ENCODE measurements around the gene KPNA6. TPM values are rescaled to one million over a fixed set of nuclear protein-coding genes. Genes with fewer than 3 reads are reported as not detected.

The KPNA6 gene
- total and polyA plus RNA-seq, 9 of the 15 experiments (the other 6 are each of a cell fraction or from before 2014, with no cell fraction given): 20.1 to 54.6 (median 32.2) TPM

DNA sequence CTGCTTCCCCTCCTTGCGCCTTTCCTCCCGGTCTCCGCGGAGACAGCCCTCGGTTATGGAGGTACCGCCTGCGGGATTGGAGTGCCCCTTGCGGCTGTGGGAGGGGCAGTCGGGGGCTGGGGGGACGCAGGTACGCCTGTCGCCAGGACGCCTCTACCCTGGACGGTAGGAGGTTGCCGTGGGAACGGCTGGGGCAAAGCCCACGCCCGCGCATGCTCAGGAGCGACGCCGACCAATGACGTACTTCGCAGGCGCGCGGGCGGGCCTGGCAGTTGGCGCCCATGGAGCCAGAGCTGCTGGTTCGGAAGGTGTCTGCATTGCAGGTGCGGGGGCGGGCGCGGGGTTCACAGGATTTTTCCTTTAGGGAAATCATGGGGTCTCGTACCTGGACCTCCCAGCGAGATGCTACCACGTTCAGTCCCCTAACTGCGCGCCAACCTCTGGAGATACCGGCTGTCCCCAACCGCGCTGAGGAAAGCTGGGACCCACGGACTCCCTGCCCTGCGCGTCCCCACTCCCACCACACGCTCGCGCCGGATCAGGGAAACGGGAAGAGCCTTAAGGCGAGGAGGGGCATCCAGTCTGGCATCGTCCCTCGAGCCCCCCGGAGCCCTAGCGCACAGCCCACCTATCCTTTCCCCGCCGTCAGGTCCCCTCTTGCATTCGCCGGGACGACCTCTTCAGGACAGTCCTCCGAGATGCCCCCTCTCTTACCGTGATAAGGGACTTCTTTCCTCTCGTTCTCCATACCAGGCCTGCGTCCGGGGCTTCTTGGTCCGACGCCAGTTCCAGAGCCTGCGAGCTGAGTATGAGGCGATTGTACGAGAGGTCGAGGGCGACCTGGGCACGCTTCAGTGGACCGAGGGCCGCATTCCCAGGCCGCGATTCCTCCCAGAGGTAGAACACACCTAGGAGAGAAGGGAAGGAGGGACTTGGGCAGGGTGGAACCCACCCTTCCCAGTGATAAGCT, 97.8 kb downstream of the KPNA6 start, which contains the start of gene IQCC (continued):
- TF ChIP-seq, protein P1, sequence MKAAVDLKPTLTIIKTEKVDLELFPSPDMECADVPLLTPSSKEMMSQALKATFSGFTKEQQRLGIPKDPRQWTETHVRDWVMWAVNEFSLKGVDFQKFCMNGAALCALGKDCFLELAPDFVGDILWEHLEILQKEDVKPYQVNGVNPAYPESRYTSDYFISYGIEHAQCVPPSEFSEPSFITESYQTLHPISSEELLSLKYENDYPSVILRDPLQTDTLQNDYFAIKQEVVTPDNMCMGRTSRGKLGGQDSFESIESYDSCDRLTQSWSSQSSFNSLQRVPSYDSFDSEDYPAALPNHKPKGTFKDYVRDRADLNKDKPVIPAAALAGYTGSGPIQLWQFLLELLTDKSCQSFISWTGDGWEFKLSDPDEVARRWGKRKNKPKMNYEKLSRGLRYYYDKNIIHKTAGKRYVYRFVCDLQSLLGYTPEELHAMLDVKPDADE (conservative IDR thresholded peaks at IDR 0.05; ENCODE audit: control insufficient read depth, low read depth, low read length): peak; percentile 74; the same call in 1 of the 2 replicates
- TF ChIP-seq SMAD1 (IDR thresholded peaks at IDR 0.05; ENCODE audit: low read depth, low read length, partially characterized antibody): no peak
- TF ChIP-seq, protein P2, sequence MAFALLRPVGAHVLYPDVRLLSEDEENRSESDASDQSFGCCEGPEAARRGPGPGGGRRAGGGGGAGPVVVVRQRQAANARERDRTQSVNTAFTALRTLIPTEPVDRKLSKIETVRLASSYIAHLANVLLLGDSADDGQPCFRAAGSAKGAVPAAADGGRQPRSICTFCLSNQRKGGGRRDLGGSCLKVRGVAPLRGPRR (CRISPR knock-in tag; IDR thresholded peaks at IDR 0.05): no peak
- TF ChIP-seq MECOM (CRISPR knock-in tag; IDR thresholded peaks at IDR 0.05): no peak
- TF ChIP-seq, protein P3, sequence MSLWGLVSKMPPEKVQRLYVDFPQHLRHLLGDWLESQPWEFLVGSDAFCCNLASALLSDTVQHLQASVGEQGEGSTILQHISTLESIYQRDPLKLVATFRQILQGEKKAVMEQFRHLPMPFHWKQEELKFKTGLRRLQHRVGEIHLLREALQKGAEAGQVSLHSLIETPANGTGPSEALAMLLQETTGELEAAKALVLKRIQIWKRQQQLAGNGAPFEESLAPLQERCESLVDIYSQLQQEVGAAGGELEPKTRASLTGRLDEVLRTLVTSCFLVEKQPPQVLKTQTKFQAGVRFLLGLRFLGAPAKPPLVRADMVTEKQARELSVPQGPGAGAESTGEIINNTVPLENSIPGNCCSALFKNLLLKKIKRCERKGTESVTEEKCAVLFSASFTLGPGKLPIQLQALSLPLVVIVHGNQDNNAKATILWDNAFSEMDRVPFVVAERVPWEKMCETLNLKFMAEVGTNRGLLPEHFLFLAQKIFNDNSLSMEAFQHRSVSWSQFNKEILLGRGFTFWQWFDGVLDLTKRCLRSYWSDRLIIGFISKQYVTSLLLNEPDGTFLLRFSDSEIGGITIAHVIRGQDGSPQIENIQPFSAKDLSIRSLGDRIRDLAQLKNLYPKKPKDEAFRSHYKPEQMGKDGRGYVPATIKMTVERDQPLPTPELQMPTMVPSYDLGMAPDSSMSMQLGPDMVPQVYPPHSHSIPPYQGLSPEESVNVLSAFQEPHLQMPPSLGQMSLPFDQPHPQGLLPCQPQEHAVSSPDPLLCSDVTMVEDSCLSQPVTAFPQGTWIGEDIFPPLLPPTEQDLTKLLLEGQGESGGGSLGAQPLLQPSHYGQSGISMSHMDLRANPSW (CRISPR knock-in tag; IDR thresholded peaks at IDR 0.05): peak; percentile 50; the same call in 1 of the 2 replicates
- TF ChIP-seq CREB1 (IDR thresholded peaks at IDR 0.05): peak; percentile 96
- TF ChIP-seq CREB1 (CRISPR knock-in tag; IDR thresholded peaks at IDR 0.05): peak; percentile 98
- no peak for TF ChIP-seq MAFK (IDR thresholded peaks at IDR 0.05; ENCODE audit: low read length)
- peak; percentile 9; the same call in 1 of the 2 replicates for TF ChIP-seq SMAD3 (CRISPR knock-in tag; conservative IDR thresholded peaks at IDR 0.05)
- peak; percentile 65; the same call in 1 of the 2 replicates for TF ChIP-seq JUN (IDR thresholded peaks at IDR 0.05; ENCODE audit: borderline replicate concordance, low read depth, low read length)
- TF ChIP-seq JUN (CRISPR knock-in tag; IDR thresholded peaks at IDR 0.05; ENCODE audit: borderline replicate concordance): peak; percentile 74; the same call in 1 of the 2 replicates
- no peak for TF ChIP-seq JUNB (CRISPR knock-in tag; conservative IDR thresholded peaks at IDR 0.05)
- TF ChIP-seq, protein P4, sequence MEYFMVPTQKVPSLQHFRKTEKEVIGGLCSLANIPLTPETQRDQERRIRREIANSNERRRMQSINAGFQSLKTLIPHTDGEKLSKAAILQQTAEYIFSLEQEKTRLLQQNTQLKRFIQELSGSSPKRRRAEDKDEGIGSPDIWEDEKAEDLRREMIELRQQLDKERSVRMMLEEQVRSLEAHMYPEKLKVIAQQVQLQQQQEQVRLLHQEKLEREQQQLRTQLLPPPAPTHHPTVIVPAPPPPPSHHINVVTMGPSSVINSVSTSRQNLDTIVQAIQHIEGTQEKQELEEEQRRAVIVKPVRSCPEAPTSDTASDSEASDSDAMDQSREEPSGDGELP (CRISPR knock-in tag; IDR thresholded peaks at IDR 0.05; ENCODE audit: borderline replicate concordance): peak; percentile 18; the same call in 1 of the 2 replicates
- no peak for TF ChIP-seq NONO (IDR thresholded peaks at IDR 0.05; ENCODE audit: low read depth in 2 of 2, low read length in 1 of 2)
- TF ChIP-seq, protein P5, sequence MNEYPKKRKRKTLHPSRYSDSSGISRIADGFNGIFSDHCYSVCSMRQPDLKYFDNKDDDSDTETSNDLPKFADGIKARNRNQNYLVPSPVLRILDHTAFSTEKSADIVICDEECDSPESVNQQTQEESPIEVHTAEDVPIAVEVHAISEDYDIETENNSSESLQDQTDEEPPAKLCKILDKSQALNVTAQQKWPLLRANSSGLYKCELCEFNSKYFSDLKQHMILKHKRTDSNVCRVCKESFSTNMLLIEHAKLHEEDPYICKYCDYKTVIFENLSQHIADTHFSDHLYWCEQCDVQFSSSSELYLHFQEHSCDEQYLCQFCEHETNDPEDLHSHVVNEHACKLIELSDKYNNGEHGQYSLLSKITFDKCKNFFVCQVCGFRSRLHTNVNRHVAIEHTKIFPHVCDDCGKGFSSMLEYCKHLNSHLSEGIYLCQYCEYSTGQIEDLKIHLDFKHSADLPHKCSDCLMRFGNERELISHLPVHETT (CRISPR knock-in tag; conservative IDR thresholded peaks at IDR 0.05 in 1 of 2, IDR thresholded peaks at IDR 0.05 in 1 of 2): 0 out of 4 replicates have a peak, but pooled peaks of 1 of the 2 experiments have one; percentile 21
- TF ChIP-seq RBM22 (IDR thresholded peaks at IDR 0.05; ENCODE audit: low read depth, low read length, poor library complexity, severe bottlenecking): peak; percentile 95
- peak; percentile 35; the same call in 1 of the 2 replicates for TF ChIP-seq NR2C2 (CRISPR knock-in tag; IDR thresholded peaks at IDR 0.05)
- no peak for TF ChIP-seq NR2C2 (tag; IDR thresholded peaks at IDR 0.05)
- no peak for TF ChIP-seq ZNF23 (CRISPR knock-in tag; IDR thresholded peaks at IDR 0.05)
